Parathyroid adenoma (tissue), 2 donors: Measurements from ENCODE around the gene AUTS2.

ENCODE experiments used
- H2AFZ ChIP-seq: fragments of 300-600 bp; sonication (generic); one replicate; pipeline ENCODE4 v1.7.0; 2017; ENCODE audit warnings: antibody characterized with exemption, mild to moderate bottlenecking
- H3K27ac ChIP-seq: fragments of 300-600 bp; sonication (generic); one replicate; pipeline ENCODE4 v1.7.0; 2017
- H3K27me3 ChIP-seq: fragments of 300-600 bp; sonication (generic); one replicate; pipeline ENCODE4 v1.7.0; 2017; ENCODE audit warnings: low read length; ENCODE audit not compliant: control insufficient read depth, insufficient read depth
- H3K36me3 ChIP-seq: fragments of 300-600 bp; sonication (generic); one replicate; pipeline ENCODE4 v1.7.0; 2017; ENCODE audit warnings: low read length; ENCODE audit not compliant: control insufficient read depth, insufficient read depth
- H3K4me1 ChIP-seq: fragments of 300-600 bp; sonication (generic); one replicate; pipeline ENCODE4 v1.7.0; 2017; ENCODE audit warnings: control low read depth
- H3K4me2 ChIP-seq: fragments of 300-600 bp; sonication (generic); one replicate; pipeline ENCODE4 v1.7.0; 2017; ENCODE audit warnings: low read length
- H3K4me3 ChIP-seq: fragments of 300-600 bp; sonication (generic); one replicate; pipeline ENCODE4 v1.7.0; 2017; ENCODE audit warnings: low read depth, low read length
- H3K79me2 ChIP-seq: fragments of 300-600 bp; sonication (generic); one replicate; pipeline ENCODE4 v1.7.0; 2017; ENCODE audit warnings: control low read depth
- H3K9ac ChIP-seq: fragments of 300-600 bp; sonication (generic); one replicate; pipeline ENCODE4 v1.7.0; 2017; ENCODE audit warnings: mild to moderate bottlenecking
- H3K9me3 ChIP-seq: fragments of 300-600 bp; sonication (generic); one replicate; pipeline ENCODE4 v1.7.0; 2017; ENCODE audit warnings: low read length; ENCODE audit not compliant: control insufficient read depth
- TF ChIP-seq, protein P1 (sequence below): fragments of 300-600 bp; sonication (generic); IDR thresholded peaks from one replicate; pipeline ENCODE4 v1.7.0; 2017; ENCODE audit warnings: antibody characterized with exemption, mild to moderate bottlenecking
- donor health status: primary hyperparathyroidism.

Gene AUTS2

DNA sequence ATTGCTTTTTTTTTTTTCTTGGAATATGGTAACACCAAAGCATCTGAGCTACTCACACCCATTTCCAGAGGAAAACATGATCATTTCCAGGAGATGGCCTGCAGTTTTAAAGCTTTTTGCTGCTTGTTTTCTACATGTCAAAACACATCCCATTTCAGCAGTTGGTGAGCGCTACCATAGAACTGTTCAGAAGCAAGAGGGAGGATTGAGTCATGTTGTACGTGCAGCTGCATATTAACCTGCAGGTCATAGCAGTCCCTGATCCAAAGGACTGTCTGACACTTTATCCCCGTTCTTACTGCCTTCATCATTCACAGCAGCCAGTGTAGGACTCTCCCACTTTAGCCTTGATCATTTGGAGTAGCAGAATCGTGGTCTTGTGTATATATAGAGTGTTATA, 124.6 kb downstream of the AUTS2 start:
- no peaks in the 10 kb centered on the region for H3K27me3 ChIP-seq
- H3K4me1 ChIP-seq: no peaks in the 10 kb centered on the region
- H3K9me3 ChIP-seq: no peaks in the 10 kb centered on the region
- H3K27ac ChIP-seq: no peak overlapping the region
- H3K4me2 ChIP-seq: no peak overlapping the region
- H3K4me3 ChIP-seq: no peak overlapping the region
- H2AFZ ChIP-seq: no peak overlapping the region
- no peaks in the 10 kb centered on the region for H3K79me2 ChIP-seq
- no peaks in the 10 kb centered on the region for H3K36me3 ChIP-seq
- H3K9ac ChIP-seq: no peak overlapping the region
- TF ChIP-seq, protein P1, sequence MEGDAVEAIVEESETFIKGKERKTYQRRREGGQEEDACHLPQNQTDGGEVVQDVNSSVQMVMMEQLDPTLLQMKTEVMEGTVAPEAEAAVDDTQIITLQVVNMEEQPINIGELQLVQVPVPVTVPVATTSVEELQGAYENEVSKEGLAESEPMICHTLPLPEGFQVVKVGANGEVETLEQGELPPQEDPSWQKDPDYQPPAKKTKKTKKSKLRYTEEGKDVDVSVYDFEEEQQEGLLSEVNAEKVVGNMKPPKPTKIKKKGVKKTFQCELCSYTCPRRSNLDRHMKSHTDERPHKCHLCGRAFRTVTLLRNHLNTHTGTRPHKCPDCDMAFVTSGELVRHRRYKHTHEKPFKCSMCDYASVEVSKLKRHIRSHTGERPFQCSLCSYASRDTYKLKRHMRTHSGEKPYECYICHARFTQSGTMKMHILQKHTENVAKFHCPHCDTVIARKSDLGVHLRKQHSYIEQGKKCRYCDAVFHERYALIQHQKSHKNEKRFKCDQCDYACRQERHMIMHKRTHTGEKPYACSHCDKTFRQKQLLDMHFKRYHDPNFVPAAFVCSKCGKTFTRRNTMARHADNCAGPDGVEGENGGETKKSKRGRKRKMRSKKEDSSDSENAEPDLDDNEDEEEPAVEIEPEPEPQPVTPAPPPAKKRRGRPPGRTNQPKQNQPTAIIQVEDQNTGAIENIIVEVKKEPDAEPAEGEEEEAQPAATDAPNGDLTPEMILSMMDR: no peak

DNA sequence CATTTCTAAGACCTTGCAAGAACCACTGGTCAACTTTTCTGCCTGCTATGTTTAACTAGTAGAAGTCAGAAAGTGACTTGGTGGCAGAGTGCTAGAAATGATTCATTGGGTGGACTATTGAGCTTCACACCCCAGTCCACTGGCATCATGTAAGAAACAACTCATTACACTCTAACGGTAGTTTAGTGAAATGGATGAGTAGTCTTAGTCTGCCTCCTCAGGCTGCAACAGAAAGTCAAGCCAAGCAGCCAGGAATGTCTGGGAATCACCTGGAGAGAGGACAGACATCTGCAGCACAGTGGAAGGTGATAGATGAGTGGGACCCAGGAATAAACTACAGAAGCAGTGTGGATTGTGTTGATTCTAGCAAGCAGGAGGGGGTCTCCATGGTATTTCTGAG, 125.4 kb downstream of the AUTS2 start:
- Histone ChIP-seq H3K9ac (no peak overlapping the region), H3K4me1 (no peaks in the 10 kb centered on the region), H2AFZ (no peak overlapping the region), H3K27me3 (no peaks in the 10 kb centered on the region), H3K36me3 (no peaks in the 10 kb centered on the region), H3K9me3 (no peaks in the 10 kb centered on the region), H3K4me3 (no peak overlapping the region), H3K79me2 (no peaks in the 10 kb centered on the region), H3K4me2 (no peak overlapping the region), H3K27ac (no peak overlapping the region)
- TF ChIP-seq, protein P1: no peak

DNA sequence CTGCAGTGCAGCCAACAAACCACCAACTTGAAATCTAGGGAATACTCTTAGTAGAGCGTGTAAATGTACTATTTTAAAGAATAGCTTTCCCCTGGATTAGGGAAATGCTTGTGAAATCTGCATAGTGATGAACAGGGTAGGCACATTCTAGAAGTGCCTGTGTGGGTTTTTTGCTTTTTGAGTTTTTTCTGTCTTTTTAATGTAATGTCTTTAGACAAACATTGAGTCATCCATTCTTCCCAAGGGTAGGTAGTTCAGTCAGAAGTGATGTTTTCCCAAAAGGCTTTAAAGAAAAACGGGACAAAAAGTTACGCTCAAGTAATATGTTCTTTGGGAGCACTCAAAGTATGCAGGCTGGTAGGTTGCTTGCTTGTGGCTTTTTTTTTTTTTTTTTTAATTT, 130.0 kb downstream of the AUTS2 start:
- Histone ChIP-seq H3K9ac (no peak overlapping the region), H3K36me3 (no peaks in the 10 kb centered on the region), H3K4me2 (no peak overlapping the region), H3K9me3 (no peaks in the 10 kb centered on the region), H3K4me3 (no peak overlapping the region), H3K27me3 (no peaks in the 10 kb centered on the region), H3K79me2 (no peaks in the 10 kb centered on the region), H2AFZ (no peak overlapping the region), H3K27ac (no peak overlapping the region), H3K4me1 (no peaks in the 10 kb centered on the region)
- TF ChIP-seq, protein P1: no peak

DNA sequence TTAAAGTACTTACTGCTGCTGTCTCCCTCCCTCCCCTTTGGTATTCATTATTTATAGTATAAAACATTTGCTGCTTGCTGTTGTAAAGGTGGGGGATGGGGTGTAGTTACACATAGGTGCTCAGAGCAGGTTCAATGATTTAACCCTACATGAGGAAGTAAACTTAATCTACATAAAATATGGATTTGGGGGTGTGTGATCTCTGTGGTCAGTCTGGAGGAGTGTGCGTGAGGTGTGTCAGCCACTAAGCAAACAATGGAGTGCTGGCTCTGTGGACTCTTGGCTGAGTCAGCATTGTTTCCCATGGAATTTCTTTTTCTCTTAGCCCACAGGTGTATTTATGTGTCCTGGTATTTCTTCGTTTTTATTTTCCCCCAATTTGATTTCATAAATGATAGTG, 133.9 kb downstream of the AUTS2 start:
- Histone ChIP-seq H3K4me1 (no peaks in the 10 kb centered on the region), H3K9me3 (no peaks in the 10 kb centered on the region), H3K9ac (no peak overlapping the region), H3K36me3 (no peaks in the 10 kb centered on the region), H3K27ac (no peak overlapping the region), H3K4me3 (no peak overlapping the region), H3K79me2 (no peaks in the 10 kb centered on the region), H2AFZ (no peak overlapping the region), H3K4me2 (no peak overlapping the region), H3K27me3 (no peaks in the 10 kb centered on the region)
- TF ChIP-seq, protein P1: no peak

DNA sequence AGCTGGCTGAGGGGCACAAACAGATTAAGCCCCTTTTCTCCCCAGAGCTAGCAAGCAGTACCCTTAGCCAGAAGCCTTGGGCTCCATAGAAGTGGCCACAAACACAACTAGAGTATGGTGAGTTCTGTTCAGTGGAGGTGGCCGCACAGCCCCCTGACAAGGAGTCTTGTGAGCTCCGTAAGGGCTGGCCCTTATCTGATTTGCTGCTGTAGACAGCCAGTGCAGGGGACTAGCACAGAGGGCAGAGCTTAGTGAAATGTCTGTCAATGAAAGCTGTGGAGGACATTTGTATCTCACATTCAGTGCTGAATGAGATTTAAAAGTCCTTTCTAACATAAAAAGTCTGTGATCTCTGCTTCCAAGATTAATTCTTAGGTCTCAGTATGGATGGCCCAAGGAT, 137.3 kb downstream of the AUTS2 start:
- Histone ChIP-seq H3K9ac (no peak overlapping the region), H2AFZ (no peak overlapping the region), H3K27me3 (no peaks in the 10 kb centered on the region), H3K4me3 (no peak overlapping the region), H3K79me2 (no peaks in the 10 kb centered on the region), H3K27ac (no peak overlapping the region), H3K4me1 (no peaks in the 10 kb centered on the region), H3K36me3 (no peaks in the 10 kb centered on the region), H3K4me2 (no peak overlapping the region), H3K9me3 (no peaks in the 10 kb centered on the region)
- TF ChIP-seq, protein P1: no peak
